ENCODE results near the gene SPAST. TPM values are rescaled to one million over a fixed set of nuclear protein-coding genes. Genes with fewer than 3 reads are reported as not detected.
"Not testable (repeated sequence)": the region's sequence is repeated elsewhere in the genome, so short reads cannot be mapped to it uniquely, and the experiment has no call there.

SPAST gene
- total RNA-seq, 1 experiment from 2014 or later = 16.2 TPM

- ATAC-seq = no peak
- POLR2A ChIA-PET = interaction anchor here (1.2 kb wide), 1 partner anchor 12 kb away, joined by 3 read pairs; the partner anchor contains the start of gene DPY30
- CTCF ChIA-PET = no interaction called here
These were observed 11.4 kb upstream of the SPAST start for GRCh38 chr2:32051836-32052439.

GRCh38 chr2:32054583-32054982 is 8.8 kb upstream of the SPAST start:
- H3K9ac ChIP-seq (ENCODE audit: low read length); H3K4me1 ChIP-seq (ENCODE audit: control insufficient read depth in 1 of 2, insufficient read depth in 2 of 2, low read length in 2 of 2); DNase-seq (ENCODE audit: low read depth, low spot score); H3K4me3 ChIP-seq (replicated peaks in 1 of 2; ENCODE audit: low read depth in 1 of 2, low read length in 2 of 2); H4K20me1 ChIP-seq (ENCODE audit: insufficient read depth); H3K9me3 ChIP-seq (ENCODE audit: control insufficient read depth in 1 of 2, insufficient read depth in 1 of 2, low read depth in 1 of 2, low read length in 2 of 2); H2AFZ ChIP-seq (ENCODE audit: low read depth, low read length, poor library complexity, severe bottlenecking); H3K79me2 ChIP-seq (ENCODE audit: insufficient read depth, low read length); ATAC-seq; H3K27me3 ChIP-seq (ENCODE audit: insufficient read depth, low read length); intact Hi-C loops (cut with micrococcal nuclease); H3K9me2 ChIP-seq (ENCODE audit: insufficient read depth); H3K27ac ChIP-seq (ENCODE audit: low read depth, low read length); BruUV-seq (replicated peaks); RAD21 ChIA-PET (ENCODE audit: low non-redundant PET in 1 of 2, low total read pairs in 2 of 2, uncharacterized antibody in 2 of 2, unreplicated experiment in 2 of 2); H3K4me2 ChIP-seq (ENCODE audit: low read length); H3K36me3 ChIP-seq (ENCODE audit: control insufficient read depth in 1 of 2, insufficient read depth in 2 of 2, low read length in 2 of 2): not testable (repeated sequence)
- CTCF ChIA-PET = interaction anchor here (1.6 kb wide), 1 partner anchor 9 kb away, joined by 4 read pairs; the partner anchor contains the start of gene SPAST
- POLR2A ChIA-PET = interaction anchor here (2.2 kb wide), 1 partner anchor 15 kb away, joined by 11 read pairs; the partner anchor contains the start of gene DPY30

More at GRCh38 chr2:32051836-32052439, 11.4 kb upstream of the SPAST start:
- Histone ChIP-seq H3K27me3 (ENCODE audit: insufficient read depth, low read length) (no peaks in the 10 kb centered on the region), H3K4me3 (replicated peaks in 1 of 2; ENCODE audit: low read depth in 1 of 2, low read length in 2 of 2) (no peak overlapping the region), H4K20me1 (ENCODE audit: insufficient read depth) (no peaks in the 10 kb centered on the region), H3K9me2 (ENCODE audit: insufficient read depth) (no peaks in the 10 kb centered on the region), H3K36me3 (ENCODE audit: control insufficient read depth in 1 of 2, insufficient read depth in 2 of 2, low read length in 2 of 2) (no peaks in the 10 kb centered on the region), H3K79me2 (ENCODE audit: insufficient read depth, low read length) (no peaks in the 10 kb centered on the region), H3K27ac (ENCODE audit: low read depth, low read length) (no peak overlapping the region), H3K9ac (ENCODE audit: low read length) (no peak overlapping the region), H3K9me3 (ENCODE audit: control insufficient read depth in 1 of 2, insufficient read depth in 1 of 2, low read depth in 1 of 2, low read length in 2 of 2) (no peaks in the 10 kb centered on the region), H3K4me2 (ENCODE audit: low read length) (no peak overlapping the region), H2AFZ (ENCODE audit: low read depth, low read length, poor library complexity, severe bottlenecking) (no peak overlapping the region), H3K4me1 (ENCODE audit: control insufficient read depth in 1 of 2, insufficient read depth in 2 of 2, low read length in 2 of 2) (no peaks in the 10 kb centered on the region)
- no peak for DNase-seq (ENCODE audit: low read depth, low spot score)
- no peak for TF ChIP-seq ZBTB33 (IDR thresholded peaks at IDR 0.05; ENCODE audit: extremely low read depth, insufficient replicate concordance, low read length)
- TF ChIP-seq EZH2phosphoT487 (IDR thresholded peaks at IDR 0.05; ENCODE audit: borderline replicate concordance) = no peak
- no peak for TF ChIP-seq CEBPB (IDR thresholded peaks at IDR 0.05; ENCODE audit: low read depth)
- TF ChIP-seq CTCF (IDR thresholded peaks at IDR 0.05 in 2 of 3, conservative IDR thresholded peaks at IDR 0.05 in 1 of 3; ENCODE audit: borderline replicate concordance in 1 of 3, insufficient read depth in 1 of 3, low read depth in 2 of 3, low read length in 2 of 3) = no peak
- no peak for TF ChIP-seq FOSL1 (IDR thresholded peaks at IDR 0.05; ENCODE audit: low read depth)
- RAD21 ChIA-PET (ENCODE audit: low non-redundant PET in 1 of 2, low total read pairs in 2 of 2, uncharacterized antibody in 2 of 2, unreplicated experiment in 2 of 2) = no interaction called here
- BruUV-seq (replicated peaks) = no TSS peak
- intact Hi-C loops (cut with micrococcal nuclease) = no loop called here

Data from HCT116 (cell line).